ENCODE results near the gene LHPP. TPM values are rescaled to one million over a fixed set of nuclear protein-coding genes. Genes with fewer than 3 reads are reported as not detected.
A peak's percentile ranks its signal among the peaks of the same experiment; 100 is the strongest.

LHPP gene
- total and polyA plus RNA-seq, 2 experiments from 2014 or later, result 27.4 to 40.2 TPM

- no peak for TF ChIP-seq REST (IDR thresholded peaks at IDR 0.05; ENCODE audit: unreplicated experiment)
- TF ChIP-seq ZNF114 (CRISPR knock-in tag; IDR thresholded peaks at IDR 0.05), result no peak
Observed at GRCh38 chr10:124518366-124518765, 56.7 kb downstream of the LHPP start (continued).

- H3K27me3 ChIP-seq (ENCODE audit: insufficient read depth), result no peaks in the 10 kb centered on the region
- ATAC-seq, result no peak; the same call in 2 of the 3 replicates
- H3K27ac ChIP-seq (ENCODE audit: low read depth), result no peak overlapping the region
- no peaks in the 10 kb centered on the region for H3K36me3 ChIP-seq (ENCODE audit: insufficient read depth)
- no peak overlapping the region for H3K4me3 ChIP-seq
- TF ChIP-seq EZH2 (IDR thresholded peaks at IDR 0.05; ENCODE audit: low read depth, unreplicated experiment) (no peak), ZNF331 (CRISPR knock-in tag; IDR thresholded peaks at IDR 0.05; ENCODE audit: low read depth) (no peak), ZNF114 (CRISPR knock-in tag; IDR thresholded peaks at IDR 0.05) (no peak), CTCF (conservative IDR thresholded peaks at IDR 0.05; ENCODE audit: low read depth in 2 of 2) (peak in 1 of 2 experiments; percentile 23; a peak in 1 of 4 replicates), ZNF462 (CRISPR knock-in tag; IDR thresholded peaks at IDR 0.05) (no peak), STAT1 (IDR thresholded peaks at IDR 0.05; ENCODE audit: unreplicated experiment) (no peak), REST (IDR thresholded peaks at IDR 0.05; ENCODE audit: unreplicated experiment) (no peak)
- H3K79me2 ChIP-seq (replicated peaks; ENCODE audit: insufficient read depth), result no peaks in the 10 kb centered on the region
- H3K36me3 Mint-ChIP-seq (ENCODE audit: low read depth), result peaks cover 7% of the 10 kb centered on the region; the same call in 2 of the 3 replicates
- H3K4me1 Mint-ChIP-seq, result peaks cover 23% of the 10 kb centered on the region
- no peaks in the 10 kb centered on the region; the same call in 2 of the 3 replicates for H3K9me3 Mint-ChIP-seq
- H2AFZ ChIP-seq, result no peak overlapping the region
- no peak overlapping the region for H3K4me3 Mint-ChIP-seq
- no peaks in the 10 kb centered on the region for H3K9me2 ChIP-seq (ENCODE audit: insufficient read depth)
- no peak for DNase-seq (ENCODE audit: low spot score)
- H3F3A ChIP-seq (replicated peaks; ENCODE audit: low read depth), result no peaks in the 10 kb centered on the region
- H3K4me2 ChIP-seq, result no peak overlapping the region
- peaks cover 5% of the 10 kb centered on the region for H3K27me3 Mint-ChIP-seq (ENCODE audit: insufficient read depth, low read depth, poor library complexity)
- peaks cover 6% of the 10 kb centered on the region; the same call in 1 of the 2 replicates for H4K20me1 ChIP-seq (replicated peaks; ENCODE audit: insufficient read depth)
- peaks cover 4% of the 10 kb centered on the region; the same call in 1 of the 2 replicates for H3K4me1 ChIP-seq (ENCODE audit: insufficient read depth)
- no peak overlapping the region for H3K27ac Mint-ChIP-seq
Observed at GRCh38 chr10:124520558-124521428, 59.2 kb downstream of the LHPP start.

Measured in GM23338 (cell line).